EH (cell line): ENCODE measurements around the gene SMIM43.
A peak's percentile ranks its signal among the peaks of the same experiment; 100 is the strongest.

Experiments
- DNase-seq: peaks from one replicate; pipeline ENCODE4 v3.0.0-alpha.2; 2015; ENCODE audit warnings: low read depth

The SMIM43 gene

DNA sequence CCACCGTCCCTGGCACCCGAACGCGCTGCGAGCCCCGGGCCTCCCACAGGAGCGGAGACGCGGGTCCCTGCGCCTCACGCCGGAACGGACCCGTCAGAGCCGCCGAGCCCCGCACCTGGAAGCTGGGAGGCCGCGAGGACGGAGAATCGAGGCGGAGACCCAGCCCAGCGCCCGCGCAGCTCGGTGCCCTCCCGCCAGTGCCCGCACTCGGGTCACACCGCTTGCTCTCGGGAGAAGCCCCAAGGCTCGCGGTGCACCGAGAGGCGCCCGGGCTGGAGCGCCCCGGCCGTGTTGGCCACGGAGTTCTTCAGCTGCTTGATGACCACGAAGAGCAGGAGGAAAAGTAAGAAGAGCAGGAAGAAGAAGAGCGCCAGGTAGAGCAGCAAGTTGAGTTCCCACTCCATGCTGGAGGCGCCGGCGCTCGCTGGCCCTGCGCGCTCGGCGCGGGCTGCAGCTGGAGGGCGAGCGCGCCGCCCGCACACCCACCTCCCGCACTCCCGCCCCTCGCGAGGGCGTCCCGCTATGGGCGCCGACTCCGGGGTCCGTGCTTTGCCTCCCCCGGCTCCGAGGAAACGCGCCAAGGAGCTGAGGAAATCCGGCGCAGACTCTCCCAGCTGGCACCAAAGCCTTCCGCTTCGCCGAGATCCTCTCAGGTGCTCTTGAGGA lies at the start of gene SMIM43:
TSS of gene SMIM43 (minus strand) at position 463 of the 666 bp plus-strand sequence. CDS start at position 404, 59 bp downstream.
- peak; percentile 22 for DNase-seq

DNA sequence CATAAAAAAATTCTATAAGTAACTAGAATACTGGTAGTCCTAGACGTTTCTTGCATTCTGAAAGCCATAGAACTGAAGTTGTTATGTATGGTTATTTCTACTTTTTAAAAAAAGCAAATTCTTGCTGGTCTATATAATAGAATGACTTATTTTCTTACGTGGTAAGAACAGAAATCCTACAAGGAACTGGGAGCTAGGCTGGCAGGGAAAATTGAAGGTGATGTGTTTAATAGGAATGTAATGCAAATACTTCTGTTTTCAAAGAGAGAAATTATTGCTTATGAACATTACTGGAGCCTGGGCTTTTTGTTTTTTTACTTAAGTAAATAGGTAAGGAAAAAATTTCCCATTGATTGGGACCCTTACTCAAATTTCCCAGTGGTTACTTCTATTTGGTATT lies 49.8 kb upstream of the SMIM43 start:
- DNase-seq = peak; percentile 47

DNA sequence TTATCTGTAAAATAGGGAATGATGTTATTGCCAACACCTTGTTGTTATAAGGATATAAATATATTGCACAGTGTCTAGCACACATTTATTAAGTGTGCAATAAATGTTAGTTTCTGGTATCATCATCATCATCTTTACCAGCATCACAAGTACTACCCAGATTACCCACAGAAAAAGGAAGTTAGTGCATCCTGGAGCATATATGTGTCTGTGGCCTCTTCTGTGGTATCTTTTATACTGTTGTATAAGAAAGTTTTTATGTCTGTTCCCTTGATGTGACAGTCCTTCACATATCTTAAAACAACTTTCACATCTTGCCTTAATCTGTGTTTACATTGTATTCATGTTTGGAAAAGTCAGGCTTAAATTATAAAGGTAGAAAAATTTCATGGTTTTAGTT lies 46.2 kb upstream of the SMIM43 start:
- no peak for DNase-seq

DNA sequence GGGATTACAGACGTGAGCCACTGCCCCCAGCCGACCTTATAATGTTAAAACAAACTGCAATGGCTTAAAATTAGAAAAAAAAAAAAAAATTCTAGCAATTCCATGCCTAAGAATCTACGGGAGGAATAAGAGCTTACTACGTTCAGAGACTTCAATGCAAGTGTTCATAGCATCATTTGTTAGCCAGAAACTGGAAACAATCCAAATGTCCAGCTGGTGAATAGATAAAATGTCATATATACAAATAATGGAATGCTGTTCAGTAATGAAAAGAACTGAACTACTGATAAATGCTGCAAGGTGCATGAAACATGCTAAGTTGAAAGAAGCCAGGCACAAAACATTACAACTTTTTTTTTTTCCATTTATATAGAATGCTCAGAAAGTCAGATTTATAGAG lies 41.4 kb upstream of the SMIM43 start:
- no peak for DNase-seq

DNA sequence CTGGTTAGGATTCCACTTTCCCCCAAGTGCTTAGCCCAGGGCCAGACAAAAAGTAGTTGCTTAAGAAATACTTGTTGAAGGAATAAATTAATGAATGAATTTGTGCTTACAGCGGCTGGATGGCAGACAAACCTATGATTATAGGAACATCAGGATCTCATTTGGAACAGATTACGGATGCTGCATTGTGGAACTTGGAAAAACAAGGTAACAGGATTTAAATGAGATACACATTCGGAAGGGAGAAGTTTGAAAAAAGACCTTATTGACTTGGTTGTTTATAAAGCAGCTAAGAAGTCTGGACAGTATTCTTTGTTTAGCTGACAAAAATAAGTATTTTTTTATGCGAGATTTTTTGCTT lies 36.7 kb upstream of the SMIM43 start:
- DNase-seq = no peak

DNA sequence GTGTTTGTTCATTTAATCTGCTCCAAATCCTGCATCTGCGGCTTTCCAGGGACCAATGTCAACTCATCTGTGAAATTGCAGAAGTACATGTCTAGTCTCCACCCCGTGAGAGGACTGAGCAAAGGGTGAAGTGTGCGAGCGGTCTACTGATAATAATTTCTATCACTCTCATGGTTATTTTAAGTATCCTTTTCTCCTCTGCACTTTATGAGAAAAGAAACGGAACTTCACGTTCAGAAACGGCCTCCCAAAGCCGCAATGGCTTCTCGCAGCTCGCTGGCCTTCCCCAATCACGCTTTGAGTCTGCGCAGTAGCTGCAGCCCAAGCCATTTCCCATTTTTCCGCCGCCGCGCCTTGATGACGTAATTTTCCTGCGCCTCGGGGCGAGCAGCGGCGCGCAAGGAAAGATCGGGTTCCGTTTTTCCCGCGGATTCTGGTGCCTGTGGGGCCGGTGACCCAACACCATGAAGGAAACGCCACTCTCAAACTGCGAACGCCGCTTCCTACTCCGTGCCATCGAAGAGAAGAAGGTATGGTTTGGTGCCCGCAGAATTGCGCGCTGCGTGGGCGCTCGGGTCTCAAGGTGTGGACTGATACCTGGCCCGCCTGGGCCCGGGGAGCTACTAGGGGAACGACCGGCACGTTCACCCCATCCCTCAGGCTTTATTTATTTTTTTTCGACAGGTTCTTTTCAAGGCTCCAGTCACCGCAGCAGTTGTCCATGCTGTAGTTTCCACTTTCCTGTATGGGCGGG lies 36.2 kb upstream of the SMIM43 start, which contains the start of gene EXOSC9:
TSS of gene EXOSC9 (plus strand) at position 363 of the 754 bp plus-strand sequence. CDS start at position 465, 102 bp downstream.
- DNase-seq = peak; percentile 92

DNA sequence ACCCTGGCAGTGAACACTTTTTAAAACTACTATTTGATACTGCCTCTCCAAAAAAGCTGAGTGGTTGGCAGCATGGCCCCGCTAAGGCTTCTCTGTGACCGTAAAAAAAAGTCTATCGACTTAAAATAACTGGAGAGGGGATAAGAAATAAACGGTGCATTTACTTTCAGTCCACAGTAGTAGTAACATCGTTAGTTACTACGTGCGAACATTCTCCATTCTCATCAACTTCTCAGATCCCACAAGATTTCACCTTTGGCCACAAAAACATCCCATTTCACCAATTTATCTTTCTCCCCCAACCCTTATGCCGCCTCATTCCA lies 35.6 kb upstream of the SMIM43 start:
- no peak for DNase-seq

DNA sequence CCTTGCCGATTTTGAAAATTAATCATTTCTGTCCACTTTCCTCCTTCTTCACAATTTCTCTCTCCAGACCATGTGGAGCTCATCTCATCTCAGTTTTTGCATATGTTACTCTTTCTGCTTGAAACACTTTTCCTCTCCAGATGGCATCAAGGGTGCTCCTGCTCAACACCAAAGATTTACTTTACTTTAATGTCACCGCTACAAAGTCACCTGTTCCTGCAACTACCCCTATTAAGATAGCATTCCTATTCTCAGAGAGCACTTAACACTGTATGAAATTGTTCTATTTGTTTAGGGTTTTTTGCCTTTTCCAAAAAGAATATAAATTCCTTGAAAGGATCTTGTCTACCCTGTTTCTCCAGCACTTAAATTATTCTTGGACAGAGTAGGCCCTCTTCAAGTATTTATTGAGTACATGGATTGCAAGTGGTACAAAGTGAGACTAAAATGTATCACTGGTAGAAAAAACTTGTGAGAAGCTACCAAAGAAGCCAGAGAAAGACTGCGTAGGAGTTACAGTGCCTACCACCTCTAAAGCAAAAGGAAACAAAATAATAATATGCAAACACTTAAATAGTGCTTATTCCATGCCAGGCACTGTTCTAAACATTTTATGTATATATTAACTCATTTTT lies 35.0 kb upstream of the SMIM43 start:
- no peak for DNase-seq

DNA sequence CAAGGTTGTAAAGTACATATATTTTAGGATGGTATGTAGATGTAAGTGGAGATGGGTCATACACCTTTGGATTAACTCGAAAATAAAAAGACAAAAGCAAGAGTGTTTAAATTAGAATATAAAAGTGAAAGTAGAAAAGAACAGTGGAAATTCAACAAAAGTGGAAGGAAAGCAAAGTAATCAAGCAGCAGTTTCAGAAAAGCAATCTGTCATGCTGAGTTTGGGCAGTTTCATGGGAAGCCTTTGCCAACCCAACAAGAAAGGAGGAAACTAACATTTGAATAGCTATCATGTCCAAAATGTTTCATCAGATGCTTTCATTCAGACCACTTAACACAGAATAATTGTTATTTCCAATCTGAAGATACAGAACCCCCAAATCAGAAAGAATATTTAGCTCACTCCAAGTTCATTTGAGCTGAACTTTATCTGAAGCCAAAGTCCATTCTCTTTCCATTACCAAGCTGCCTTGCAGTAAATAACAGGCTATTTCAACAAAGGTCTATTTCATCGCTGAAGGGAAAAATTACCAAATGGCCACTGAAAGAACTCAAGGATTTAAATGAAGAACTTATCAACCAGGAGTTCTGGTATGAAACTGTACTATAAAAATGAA lies 34.4 kb upstream of the SMIM43 start:
- DNase-seq = no peak

DNA sequence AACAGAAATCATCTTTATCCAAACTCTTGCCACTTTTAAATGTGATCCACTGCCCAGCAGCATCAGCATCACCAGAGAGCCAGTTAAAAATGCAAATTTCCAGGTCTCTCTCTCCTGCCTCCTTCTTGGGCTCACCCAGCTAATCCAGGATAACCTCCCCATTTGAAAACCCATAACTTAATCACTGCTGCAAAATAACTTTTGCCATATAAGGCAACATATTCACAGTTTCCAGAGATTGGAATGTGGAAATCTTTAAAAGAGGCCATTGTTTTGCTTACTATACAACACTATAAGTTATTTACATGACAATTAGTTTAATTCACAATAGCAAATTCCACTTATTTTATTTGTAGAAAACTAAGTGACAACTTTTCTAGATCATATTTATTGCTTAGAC lies 31.3 kb upstream of the SMIM43 start:
- DNase-seq = peak; percentile 33

DNA sequence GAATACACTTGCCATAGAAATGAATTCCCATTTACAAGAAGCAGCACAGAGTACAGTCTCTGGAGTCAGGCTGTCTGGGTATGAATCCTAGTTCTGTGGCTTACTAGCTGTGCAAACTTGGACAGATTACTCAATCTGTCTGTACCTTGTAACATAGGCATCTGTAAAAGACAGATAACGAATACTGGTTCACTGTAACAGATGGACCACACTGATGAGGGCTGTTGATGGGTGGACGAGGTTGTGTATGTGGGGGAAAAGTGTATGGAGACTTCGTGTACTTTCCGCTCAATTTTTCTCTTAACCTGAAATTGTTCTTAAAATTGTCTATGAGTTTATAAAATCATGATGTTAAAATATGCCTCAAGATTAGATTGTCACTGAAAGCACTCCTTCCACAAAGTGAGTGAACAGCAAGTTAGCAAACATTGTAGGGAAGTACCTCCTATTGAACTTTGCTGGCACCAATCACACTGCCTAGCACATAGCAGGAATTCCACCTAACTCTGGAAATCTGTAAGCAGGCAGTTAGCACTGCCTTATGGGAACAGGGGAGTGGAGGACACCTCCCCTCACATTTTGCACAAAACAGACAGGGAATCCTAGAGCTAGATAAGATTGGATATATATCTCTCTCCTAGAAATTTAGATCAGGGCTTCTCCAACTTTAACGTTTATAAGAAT lies 29.7 kb upstream of the SMIM43 start:
- peak; percentile 30 for DNase-seq

DNA sequence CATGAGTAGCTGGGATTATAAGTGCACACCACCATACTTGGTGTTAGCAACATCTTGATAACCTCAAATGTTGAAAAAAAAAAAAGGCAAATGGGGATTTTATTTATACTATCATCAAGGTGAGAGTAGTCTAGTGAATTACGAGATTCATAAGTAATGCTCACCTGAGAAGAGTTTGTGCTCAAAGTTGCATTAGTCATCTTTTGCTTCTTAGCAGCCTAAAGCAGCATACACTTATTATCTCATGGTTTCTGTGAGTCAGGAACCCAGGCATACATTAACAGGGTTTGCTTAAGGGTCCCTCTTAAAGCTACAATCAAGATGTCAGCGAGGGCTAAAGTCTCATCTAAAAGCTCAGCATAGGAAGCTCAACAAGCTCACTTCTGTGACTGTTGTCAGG lies 28.0 kb upstream of the SMIM43 start:
- no peak for DNase-seq

DNA sequence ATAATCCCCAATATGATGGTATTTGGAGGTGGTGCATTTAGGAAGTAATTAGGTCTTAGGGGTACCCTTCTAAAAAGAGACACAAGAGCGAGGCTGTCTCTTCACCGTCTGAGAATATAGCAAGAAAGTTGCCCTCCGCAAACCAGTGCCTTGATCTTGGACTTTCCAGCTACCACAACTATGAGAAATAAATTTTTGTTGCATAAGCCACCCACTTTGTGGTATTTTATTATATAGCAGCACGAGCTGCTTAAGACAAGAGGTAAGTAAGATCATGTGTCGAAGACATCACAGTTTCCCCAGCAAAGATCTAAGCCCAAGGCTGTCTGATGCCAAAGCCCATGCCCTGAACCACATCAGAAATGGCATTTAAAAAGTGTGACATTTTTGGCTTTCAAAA lies 26.5 kb upstream of the SMIM43 start:
- peak; percentile 89 for DNase-seq

DNA sequence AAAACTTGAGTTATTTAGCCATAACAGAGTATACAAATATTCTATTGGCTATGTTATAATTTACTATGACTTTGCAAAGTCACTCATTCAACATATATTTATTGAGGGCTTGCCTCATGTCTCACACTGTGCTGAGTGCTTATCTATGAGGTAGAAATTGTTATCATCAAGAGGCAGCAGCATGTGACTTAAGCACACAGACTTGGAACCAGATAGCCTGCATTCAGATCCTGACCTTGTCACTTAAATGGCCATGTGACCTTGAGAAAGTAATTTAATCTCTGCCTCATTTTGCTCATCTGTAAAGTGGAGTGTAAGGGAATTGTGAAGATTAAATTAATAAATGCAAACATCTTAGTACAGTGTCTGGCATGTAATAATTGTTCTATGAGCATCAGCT lies 26.0 kb upstream of the SMIM43 start:
- no peak for DNase-seq

DNA sequence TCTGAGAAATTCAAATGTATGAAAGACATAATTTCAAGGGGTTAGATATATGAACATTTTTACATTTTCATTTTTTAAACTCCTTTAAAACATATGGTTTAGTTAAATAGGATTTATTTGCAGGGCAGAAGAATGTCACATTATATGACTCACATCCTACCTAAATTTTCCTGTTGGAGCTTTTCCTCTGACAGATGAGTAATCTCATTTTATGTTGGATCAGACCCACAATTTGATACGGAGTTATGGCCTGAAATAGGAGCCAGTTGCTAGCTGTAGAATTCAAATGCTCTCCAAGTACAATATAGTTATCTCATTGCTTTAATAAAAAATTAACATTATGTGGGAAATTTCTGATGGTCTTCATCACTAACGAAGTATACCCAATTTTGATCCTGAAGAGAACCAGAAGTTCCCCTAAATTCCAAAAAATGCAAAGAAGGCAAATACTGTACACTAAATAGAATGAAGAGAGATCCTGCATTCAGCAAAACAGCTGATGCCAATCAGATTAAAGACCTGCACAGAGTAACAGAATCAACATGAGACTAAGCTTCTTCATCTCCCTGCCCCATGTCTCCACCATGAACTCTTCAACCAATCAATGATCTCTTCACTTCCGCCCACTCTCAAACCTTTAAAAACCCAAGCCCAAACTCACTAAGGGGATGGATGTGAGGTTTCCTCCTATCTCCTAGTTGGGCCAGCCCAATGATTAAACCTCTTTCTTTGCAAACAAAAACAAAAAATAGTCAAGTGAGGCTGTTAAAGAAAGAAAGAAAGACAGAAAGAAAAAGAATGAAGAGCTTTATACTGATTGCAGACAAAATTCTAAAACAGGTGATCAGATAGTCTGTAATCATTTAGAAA lies 25.2 kb upstream of the SMIM43 start:
- peak; percentile 86 for DNase-seq

DNA sequence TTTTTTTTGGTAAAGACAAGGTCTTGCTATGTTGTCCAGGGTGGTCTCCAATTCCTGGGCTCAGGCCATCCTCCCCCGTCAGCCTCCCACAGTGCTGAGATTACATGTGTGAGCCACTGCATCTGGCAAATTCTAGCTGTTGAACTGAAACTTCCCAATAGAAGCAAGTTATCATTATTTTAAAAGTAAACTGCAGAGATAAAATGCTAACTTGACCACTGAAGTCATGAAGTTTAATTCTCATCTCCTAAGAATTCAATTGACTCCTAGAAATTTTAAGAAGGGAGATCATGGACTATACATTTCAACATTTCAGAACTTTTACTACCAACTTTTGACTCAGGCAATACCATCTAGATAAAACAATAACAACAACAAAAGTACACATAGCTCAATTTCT lies 24.5 kb upstream of the SMIM43 start:
- DNase-seq = peak; percentile 38

DNA sequence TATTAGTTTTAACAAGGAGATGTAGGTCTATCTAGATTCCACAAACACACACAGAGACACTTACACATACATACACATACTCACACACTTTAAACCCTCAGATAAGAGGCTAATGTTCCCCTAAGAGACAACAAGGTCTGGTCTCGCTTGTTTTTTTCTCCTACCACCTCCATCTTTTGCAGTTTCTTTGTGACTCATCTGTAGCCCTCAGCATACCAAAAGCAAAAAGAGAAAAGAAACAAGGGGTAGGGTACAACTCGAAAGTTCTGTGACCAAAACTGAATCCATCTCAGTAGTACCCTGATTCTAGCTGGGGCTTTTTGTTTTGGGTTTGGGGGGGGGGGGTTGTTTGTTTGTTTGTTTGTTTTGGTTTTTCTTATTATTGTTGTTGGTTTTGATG lies 23.9 kb upstream of the SMIM43 start:
- no peak for DNase-seq

DNA sequence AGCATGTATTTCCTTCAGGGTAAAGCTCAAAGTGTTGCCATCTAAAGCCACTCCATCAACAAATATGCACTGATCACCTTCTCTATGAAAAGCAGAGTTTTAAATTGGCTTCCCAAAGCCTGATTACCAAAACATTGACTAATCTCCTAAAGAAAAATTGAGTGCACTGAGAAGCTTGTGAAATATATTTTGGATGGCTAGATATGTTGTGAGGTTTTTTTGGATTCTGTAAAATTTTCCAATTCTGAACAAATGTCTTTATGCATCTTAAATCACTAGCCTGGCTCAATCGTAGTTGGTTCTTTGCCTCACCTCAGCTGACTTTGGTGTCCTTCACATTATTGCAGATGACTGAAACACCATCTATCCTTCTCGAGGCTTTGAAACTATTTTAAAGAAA lies 21.3 kb upstream of the SMIM43 start:
- DNase-seq = no peak

DNA sequence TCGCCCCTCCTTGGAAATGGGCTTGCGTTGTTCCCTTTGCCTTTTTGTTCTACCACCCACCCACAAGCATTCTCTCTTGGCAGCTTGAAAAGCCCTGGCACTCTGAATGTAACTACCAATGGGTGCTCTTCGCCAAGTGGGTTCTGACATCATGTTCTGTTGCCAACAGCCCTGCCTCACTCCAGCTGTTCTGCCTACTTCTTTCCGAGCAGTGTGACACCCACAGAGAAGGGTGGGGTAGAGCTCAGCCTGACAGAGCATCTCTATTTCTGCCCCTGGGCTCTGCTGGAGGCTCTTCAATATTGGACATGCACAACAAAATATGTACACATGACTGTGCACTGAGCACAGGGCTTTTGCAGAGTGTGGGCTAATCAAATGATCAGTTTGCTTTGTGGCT lies 20.5 kb upstream of the SMIM43 start:
- peak; percentile 43 for DNase-seq

DNA sequence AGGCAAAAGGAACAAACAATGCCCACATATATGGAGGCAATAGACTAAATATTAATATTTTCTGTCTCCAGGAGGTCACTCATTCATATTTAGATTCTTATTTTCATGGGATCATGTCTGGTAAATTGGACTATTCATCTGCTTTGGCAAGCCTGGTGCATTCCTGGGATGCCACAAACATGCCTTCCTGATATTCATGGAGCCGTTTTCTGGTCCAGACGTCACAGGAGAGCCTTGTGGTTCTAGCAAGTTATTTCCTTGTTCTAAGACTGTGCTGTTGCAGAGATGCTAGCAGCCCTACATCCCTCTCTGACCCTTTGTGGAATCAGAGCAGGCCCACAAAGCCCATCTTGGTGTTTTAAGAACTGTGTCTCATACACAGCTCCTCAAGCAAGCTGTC lies 20.0 kb upstream of the SMIM43 start:
- peak; percentile 98 for DNase-seq

DNA sequence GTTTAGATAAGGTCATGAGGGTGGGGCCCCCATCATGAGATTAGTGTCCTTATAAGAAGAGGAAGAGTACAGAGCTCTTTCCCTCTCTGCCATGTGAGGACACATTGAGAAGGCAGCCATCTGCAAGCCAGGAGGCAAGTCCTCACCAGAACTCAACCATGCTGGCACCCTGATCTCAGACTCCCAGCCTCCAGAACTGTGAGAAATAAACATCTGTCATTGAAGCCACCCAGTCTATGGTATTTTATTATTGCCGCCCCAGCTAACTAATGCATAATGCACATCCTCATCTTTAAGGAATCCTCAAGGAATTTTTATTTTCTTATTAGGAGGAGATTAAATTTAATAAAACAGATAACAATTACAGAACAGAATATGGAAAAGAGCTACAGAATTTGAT lies 19.4 kb upstream of the SMIM43 start:
- DNase-seq = peak; percentile 77
